DOHH2 (cell line): ENCODE data around the gene KIAA1671.

Experiments used
- H3F3A ChIP-seq: fragments of 200-600 bp; sonication (generic), shearing (Covaris generic); 2 replicates; pipeline ENCODE4 v1.6.0; 2016; ENCODE audit warnings: antibody characterized with exemption, mild to moderate bottlenecking; ENCODE audit not compliant: control insufficient read depth, insufficient read depth
- H3K27ac ChIP-seq: fragments of 200-600 bp; sonication (generic); 2 replicates; pipeline ENCODE4 v1.5.1; 2014; ENCODE audit warnings: low read depth, mild to moderate bottlenecking, low read length, moderate library complexity
- H3K27me3 ChIP-seq: fragments of 200-600 bp; sonication (generic); 2 replicates; pipeline ENCODE4 v1.6.1; 2014; ENCODE audit warnings: mild to moderate bottlenecking, low read length, mixed read lengths; ENCODE audit not compliant: control insufficient read depth
- H3K36me3 ChIP-seq: fragments of 200-600 bp; sonication (generic); 2 replicates; pipeline ENCODE4 v1.6.1; 2014; ENCODE audit warnings: mild to moderate bottlenecking, low read length, moderate library complexity, mixed read lengths; ENCODE audit not compliant: control insufficient read depth
- H3K4me1 ChIP-seq: fragments of 200-600 bp; sonication (generic); 2 replicates; pipeline ENCODE4 v1.6.1; 2014; ENCODE audit warnings: mild to moderate bottlenecking, low read length, mixed read lengths; ENCODE audit not compliant: control insufficient read depth
- H3K4me2 ChIP-seq: fragments of 200-600 bp; sonication (generic); 2 replicates; pipeline ENCODE4 v1.6.0; 2014; ENCODE audit warnings: mild to moderate bottlenecking, low read length, moderate library complexity
- H3K4me3 ChIP-seq: fragments of 200-600 bp; sonication (generic); 2 replicates; pipeline ENCODE4 v1.5.1; 2014; ENCODE audit warnings: mild to moderate bottlenecking, low read length, mixed read lengths
- H3K79me2 ChIP-seq: fragments of 200-600 bp; sonication (generic); 2 replicates; pipeline ENCODE4 v1.6.1; 2014; ENCODE audit warnings: mild to moderate bottlenecking, low read length, mixed read lengths; ENCODE audit not compliant: control insufficient read depth
- H3K9me2 ChIP-seq: fragments of 200-600 bp; sonication (generic); replicated peaks from 2 replicates; pipeline ENCODE4 v1.6.1; 2014; ENCODE audit warnings: mild to moderate bottlenecking, low read length, mixed read lengths; ENCODE audit not compliant: control insufficient read depth
- H3K9me3 ChIP-seq: fragments of 200-600 bp; sonication (generic); 2 replicates; pipeline ENCODE4 v1.6.1; 2014; ENCODE audit warnings: antibody characterized with exemption, low read length, mixed read lengths; ENCODE audit not compliant: control insufficient read depth, insufficient read depth
- H4K20me1 ChIP-seq: fragments of 200-600 bp; sonication (generic); 2 replicates; pipeline ENCODE4 v1.6.0; 2014; ENCODE audit warnings: low read depth, mild to moderate bottlenecking, antibody characterized with exemption, low read length, moderate library complexity; ENCODE audit not compliant: control insufficient read depth, insufficient read depth
- EZH2phosphoT487 ChIP-seq: fragments of 200-600 bp; sonication (generic); IDR thresholded peaks from 2 replicates; pipeline ENCODE4 v1.6.1; 2017; ENCODE audit warnings: borderline replicate concordance, mild to moderate bottlenecking, antibody characterized with exemption, low read length, moderate library complexity, mixed read lengths
- TF ChIP-seq, protein P1 (sequence below): fragments of 200-600 bp; sonication (generic); IDR thresholded peaks from one replicate; pipeline ENCODE4 v1.5.1; 2014; ENCODE audit warnings: antibody characterized with exemption, mild to moderate bottlenecking, low read depth, low read length; ENCODE audit not compliant: poor library complexity, severe bottlenecking

The KIAA1671 gene

DNA sequence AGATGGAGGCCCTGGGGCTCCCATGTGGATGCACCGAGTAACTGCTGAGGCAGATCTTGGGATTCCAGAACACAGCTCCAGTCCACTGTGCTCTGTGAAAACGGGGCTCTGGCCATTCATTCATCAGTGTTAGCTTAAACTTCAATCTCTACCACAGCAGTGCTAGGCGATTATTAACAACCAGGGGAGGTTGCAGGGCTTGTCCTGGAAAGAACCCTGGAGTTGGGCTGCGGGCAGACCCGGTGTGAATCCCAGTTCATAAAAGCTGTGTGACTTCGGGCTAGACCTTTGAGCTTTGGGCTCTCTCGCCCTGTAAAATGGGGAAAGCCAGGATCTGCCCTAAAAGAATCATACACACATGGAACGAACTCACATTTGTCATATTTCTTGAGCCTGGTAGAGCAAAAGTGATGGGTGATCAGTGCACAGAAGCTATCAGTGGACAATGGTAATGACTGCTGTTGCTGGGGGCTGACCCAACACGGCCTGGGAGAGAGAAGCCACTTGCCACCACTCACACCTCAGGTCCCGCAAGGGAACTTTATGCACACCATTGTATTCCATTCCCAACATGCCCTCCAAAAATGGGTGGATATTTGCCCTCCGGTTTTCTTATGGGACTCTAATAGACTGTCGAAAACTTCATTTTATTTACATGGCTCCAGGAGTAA lies 231.6 kb downstream of the KIAA1671 start:
- no peak overlapping the region for H3K4me2 ChIP-seq

DNA sequence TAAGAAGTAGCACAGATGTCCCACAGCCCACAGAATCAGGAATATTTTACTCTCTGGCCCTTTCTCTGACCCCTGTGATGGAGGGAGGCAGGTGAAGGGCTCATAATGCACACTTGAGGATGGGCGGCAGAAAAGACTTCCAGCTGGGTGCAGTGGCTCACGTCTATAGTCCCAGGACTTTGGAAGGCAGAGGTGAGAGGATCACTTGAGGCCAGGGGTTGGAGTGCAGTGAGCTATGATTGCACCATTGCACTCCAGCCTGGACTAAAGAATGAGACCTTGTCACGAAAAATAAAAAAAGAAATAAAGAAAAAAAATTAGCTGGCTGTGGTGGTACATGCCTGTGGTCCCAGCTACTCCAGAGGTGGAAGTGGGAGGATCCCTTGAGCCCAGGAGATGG lies 233.6 kb downstream of the KIAA1671 start:
- Histone ChIP-seq H3K27me3 (no peaks in the 10 kb centered on the region), H3K4me1 (no peaks in the 10 kb centered on the region), H3K79me2 (no peaks in the 10 kb centered on the region), H3K4me3 (no peak overlapping the region), H3K9me2 (no peaks in the 10 kb centered on the region), H4K20me1 (no peaks in the 10 kb centered on the region), H3K36me3 (no peaks in the 10 kb centered on the region), H3K9me3 (no peaks in the 10 kb centered on the region), H3F3A (no peaks in the 10 kb centered on the region), H3K4me2 (no peak overlapping the region), H3K27ac (no peak overlapping the region)
- no peak for TF ChIP-seq EZH2phosphoT487
- TF ChIP-seq, protein P1, sequence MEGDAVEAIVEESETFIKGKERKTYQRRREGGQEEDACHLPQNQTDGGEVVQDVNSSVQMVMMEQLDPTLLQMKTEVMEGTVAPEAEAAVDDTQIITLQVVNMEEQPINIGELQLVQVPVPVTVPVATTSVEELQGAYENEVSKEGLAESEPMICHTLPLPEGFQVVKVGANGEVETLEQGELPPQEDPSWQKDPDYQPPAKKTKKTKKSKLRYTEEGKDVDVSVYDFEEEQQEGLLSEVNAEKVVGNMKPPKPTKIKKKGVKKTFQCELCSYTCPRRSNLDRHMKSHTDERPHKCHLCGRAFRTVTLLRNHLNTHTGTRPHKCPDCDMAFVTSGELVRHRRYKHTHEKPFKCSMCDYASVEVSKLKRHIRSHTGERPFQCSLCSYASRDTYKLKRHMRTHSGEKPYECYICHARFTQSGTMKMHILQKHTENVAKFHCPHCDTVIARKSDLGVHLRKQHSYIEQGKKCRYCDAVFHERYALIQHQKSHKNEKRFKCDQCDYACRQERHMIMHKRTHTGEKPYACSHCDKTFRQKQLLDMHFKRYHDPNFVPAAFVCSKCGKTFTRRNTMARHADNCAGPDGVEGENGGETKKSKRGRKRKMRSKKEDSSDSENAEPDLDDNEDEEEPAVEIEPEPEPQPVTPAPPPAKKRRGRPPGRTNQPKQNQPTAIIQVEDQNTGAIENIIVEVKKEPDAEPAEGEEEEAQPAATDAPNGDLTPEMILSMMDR: no peak

More for the DNA sequence above, 231.6 kb downstream of the KIAA1671 start:
- H3K36me3 ChIP-seq: no peaks in the 10 kb centered on the region
- no peak overlapping the region for H3K4me3 ChIP-seq
- H3K27ac ChIP-seq: no peak overlapping the region
- H3F3A ChIP-seq: no peaks in the 10 kb centered on the region
- no peaks in the 10 kb centered on the region for H3K9me2 ChIP-seq
- TF ChIP-seq EZH2phosphoT487: no peak
- TF ChIP-seq, protein P1: no peak
- H3K79me2 ChIP-seq: no peaks in the 10 kb centered on the region
- no peaks in the 10 kb centered on the region for H3K27me3 ChIP-seq
- no peaks in the 10 kb centered on the region for H3K4me1 ChIP-seq
- H3K9me3 ChIP-seq: no peaks in the 10 kb centered on the region
- H4K20me1 ChIP-seq: no peaks in the 10 kb centered on the region

DNA sequence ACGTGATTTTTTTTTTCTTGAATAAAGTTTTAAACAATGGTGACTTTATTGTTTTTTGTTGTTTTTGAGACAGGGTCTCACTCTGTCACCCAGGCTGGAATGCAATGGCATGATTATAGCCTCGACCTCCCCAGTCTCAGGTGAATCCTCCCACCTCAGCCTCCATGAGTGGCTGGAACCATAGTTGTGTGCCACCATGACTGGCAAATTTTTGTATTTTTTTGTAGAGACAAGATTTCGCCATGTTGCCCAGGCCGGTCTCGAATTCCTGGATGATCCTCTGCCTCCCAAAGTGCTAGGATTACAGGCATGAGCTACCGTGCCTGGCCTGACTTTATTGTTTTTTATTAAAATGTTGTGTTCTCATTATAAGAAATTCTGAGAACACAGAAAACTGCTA lies 235.0 kb downstream of the KIAA1671 start:
- Histone ChIP-seq H3K4me1 (no peaks in the 10 kb centered on the region), H3F3A (no peaks in the 10 kb centered on the region), H3K79me2 (no peaks in the 10 kb centered on the region), H3K4me3 (no peak overlapping the region), H3K9me3 (no peaks in the 10 kb centered on the region), H3K9me2 (no peaks in the 10 kb centered on the region), H3K27ac (no peak overlapping the region), H4K20me1 (no peaks in the 10 kb centered on the region), H3K4me2 (no peak overlapping the region), H3K27me3 (no peaks in the 10 kb centered on the region), H3K36me3 (no peaks in the 10 kb centered on the region)
- TF ChIP-seq EZH2phosphoT487: no peak
- TF ChIP-seq, protein P1: no peak
